ENCODE results near the gene IL5.

DNA sequence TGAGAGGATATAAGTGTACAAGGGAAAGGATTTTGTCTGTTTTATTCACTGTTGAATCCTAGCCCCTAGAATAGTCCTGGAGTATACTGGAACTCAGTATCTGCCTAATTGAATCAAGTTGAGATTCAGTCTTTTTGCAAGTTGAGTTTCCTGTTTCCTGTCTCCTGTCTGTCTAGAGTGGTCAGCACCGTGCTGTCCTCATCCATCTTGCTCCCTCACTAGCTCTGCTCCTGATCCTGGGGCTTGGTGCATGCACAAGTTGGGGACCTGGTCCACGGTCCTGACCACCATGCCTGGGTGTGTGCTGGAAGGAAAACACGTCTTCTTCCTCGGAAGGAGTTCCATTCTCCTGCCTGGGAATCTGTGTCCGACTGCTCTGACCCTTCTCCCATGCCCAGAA, 3.2 kb downstream of the IL5 start:
- TF ChIP-seq, protein P1, sequence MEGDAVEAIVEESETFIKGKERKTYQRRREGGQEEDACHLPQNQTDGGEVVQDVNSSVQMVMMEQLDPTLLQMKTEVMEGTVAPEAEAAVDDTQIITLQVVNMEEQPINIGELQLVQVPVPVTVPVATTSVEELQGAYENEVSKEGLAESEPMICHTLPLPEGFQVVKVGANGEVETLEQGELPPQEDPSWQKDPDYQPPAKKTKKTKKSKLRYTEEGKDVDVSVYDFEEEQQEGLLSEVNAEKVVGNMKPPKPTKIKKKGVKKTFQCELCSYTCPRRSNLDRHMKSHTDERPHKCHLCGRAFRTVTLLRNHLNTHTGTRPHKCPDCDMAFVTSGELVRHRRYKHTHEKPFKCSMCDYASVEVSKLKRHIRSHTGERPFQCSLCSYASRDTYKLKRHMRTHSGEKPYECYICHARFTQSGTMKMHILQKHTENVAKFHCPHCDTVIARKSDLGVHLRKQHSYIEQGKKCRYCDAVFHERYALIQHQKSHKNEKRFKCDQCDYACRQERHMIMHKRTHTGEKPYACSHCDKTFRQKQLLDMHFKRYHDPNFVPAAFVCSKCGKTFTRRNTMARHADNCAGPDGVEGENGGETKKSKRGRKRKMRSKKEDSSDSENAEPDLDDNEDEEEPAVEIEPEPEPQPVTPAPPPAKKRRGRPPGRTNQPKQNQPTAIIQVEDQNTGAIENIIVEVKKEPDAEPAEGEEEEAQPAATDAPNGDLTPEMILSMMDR (CRISPR knock-in tag; IDR thresholded peaks at IDR 0.05) = no peak
- TF ChIP-seq, protein P2, sequence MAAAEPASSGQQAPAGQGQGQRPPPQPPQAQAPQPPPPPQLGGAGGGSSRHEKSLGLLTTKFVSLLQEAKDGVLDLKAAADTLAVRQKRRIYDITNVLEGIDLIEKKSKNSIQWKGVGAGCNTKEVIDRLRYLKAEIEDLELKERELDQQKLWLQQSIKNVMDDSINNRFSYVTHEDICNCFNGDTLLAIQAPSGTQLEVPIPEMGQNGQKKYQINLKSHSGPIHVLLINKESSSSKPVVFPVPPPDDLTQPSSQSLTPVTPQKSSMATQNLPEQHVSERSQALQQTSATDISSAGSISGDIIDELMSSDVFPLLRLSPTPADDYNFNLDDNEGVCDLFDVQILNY (CRISPR knock-in tag; conservative IDR thresholded peaks at IDR 0.05) = no peak
- TF ChIP-seq, protein P3, sequence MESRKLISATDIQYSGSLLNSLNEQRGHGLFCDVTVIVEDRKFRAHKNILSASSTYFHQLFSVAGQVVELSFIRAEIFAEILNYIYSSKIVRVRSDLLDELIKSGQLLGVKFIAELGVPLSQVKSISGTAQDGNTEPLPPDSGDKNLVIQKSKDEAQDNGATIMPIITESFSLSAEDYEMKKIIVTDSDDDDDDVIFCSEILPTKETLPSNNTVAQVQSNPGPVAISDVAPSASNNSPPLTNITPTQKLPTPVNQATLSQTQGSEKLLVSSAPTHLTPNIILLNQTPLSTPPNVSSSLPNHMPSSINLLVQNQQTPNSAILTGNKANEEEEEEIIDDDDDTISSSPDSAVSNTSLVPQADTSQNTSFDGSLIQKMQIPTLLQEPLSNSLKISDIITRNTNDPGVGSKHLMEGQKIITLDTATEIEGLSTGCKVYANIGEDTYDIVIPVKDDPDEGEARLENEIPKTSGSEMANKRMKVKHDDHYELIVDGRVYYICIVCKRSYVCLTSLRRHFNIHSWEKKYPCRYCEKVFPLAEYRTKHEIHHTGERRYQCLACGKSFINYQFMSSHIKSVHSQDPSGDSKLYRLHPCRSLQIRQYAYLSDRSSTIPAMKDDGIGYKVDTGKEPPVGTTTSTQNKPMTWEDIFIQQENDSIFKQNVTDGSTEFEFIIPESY (CRISPR knock-in tag; IDR thresholded peaks at IDR 0.05) = no peak
- TF ChIP-seq REL (CRISPR knock-in tag; conservative IDR thresholded peaks at IDR 0.05) = no peak
- TF ChIP-seq MAFK (conservative IDR thresholded peaks at IDR 0.05 in 1 of 2, IDR thresholded peaks at IDR 0.05 in 1 of 2; ENCODE audit: low read length in 2 of 2) = no peak

Data from HepG2 (cell line).